ENCODE results near the gene TRIM32.

TRIM32 gene

DNA sequence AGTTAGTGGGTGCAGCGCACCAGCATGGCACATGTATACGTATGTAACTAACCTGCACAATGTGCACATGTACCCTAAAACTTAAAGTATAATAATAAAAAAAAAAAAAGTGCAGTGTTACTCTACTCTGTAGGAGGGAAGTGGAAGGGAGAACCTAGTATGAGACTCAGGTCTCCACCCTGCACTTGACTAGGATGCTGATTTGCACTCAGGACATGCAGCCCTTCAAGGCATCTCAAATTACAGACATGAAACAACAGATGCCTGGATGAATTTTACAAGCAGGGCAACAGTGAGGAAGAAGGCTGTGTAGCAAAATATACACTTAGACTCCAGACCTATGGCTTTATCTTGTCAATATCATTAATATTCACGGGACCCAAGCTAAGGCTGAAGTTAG is 16.5 kb downstream of the TRIM32 start:
- DNase-seq (ENCODE audit: low read depth in 2 of 2, low spot score in 1 of 2), result no peak

GRCh38 chr9:116704470-116704869 is 17.4 kb downstream of the TRIM32 start:
- no peak for DNase-seq (ENCODE audit: low read depth in 2 of 2, low spot score in 1 of 2)

GRCh38 chr9:116705531-116705930 is 18.4 kb downstream of the TRIM32 start:
- DNase-seq (ENCODE audit: low read depth in 2 of 2, low spot score in 1 of 2), result no peak

- no peak for DNase-seq (ENCODE audit: low read depth in 2 of 2, low spot score in 1 of 2)
Observed at GRCh38 chr9:116706310-116707290, 19.5 kb downstream of the TRIM32 start.

DNA sequence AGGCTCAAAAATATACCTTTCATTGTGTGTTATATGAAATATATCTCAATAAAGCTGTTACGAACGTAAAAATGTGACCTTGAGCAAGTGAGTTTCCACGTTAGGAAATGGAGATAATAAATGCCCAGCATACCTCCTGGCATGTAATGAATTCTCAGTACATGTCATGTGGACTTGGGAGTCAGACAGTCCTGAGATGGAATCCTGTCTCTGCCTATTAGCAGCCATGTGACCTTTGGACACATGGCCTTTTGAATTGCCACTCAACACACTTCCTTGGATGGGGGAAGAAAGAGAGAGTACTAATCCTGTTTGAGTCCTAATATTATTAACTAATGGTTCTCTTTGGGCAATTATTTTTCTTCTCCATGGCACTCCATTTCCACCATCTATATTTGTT is 25.7 kb downstream of the TRIM32 start:
- no peak for DNase-seq (ENCODE audit: low read depth in 2 of 2, low spot score in 1 of 2)

DNA sequence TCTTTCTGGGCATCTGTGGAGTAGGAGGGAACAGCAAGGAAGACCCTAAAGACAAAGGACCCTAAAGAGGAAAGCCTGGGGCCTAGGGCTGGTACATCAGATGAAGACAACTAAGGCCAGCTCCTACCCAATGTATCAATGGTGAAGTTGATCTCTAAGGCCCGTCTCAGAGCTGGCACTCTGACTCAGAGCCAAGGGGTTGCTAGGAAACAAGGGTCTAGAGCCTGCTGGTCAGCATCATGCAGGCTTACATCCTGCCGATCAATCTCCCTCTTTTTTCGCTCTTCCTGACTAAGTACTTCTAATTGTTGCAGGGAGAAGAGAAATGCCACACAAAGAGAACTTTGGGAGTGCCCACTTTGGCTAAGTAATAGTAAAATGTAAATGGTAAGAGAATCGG is 26.2 kb downstream of the TRIM32 start:
- no peak for DNase-seq (ENCODE audit: low read depth in 2 of 2, low spot score in 1 of 2)

- no peak for DNase-seq (ENCODE audit: low read depth in 2 of 2, low spot score in 1 of 2)
Observed at GRCh38 chr9:116715751-116716150, 28.6 kb downstream of the TRIM32 start.

DNA sequence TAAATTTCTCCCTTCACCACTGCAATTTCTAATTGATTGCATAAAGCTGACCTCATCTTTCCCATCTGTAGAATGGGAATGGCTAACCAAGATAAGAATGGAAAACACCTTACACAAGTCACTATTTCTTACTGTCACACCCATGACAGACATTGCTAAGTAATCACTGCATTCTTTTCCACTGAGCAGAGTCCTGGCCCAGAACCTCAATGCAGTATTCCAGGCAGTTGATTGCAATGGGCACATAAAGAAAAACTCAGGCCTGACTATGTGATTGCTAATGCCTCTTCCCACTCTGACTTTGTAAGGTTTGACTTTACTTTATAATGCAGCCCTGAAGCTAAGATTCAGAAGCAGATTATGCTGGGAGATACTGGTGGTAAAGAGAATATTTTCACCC is 29.3 kb downstream of the TRIM32 start:
- DNase-seq (ENCODE audit: low read depth in 2 of 2, low spot score in 1 of 2), result no peak

GRCh38 chr9:116717150-116717549 is 30.0 kb downstream of the TRIM32 start:
- DNase-seq (ENCODE audit: low read depth in 2 of 2, low spot score in 1 of 2), result no peak

DNA sequence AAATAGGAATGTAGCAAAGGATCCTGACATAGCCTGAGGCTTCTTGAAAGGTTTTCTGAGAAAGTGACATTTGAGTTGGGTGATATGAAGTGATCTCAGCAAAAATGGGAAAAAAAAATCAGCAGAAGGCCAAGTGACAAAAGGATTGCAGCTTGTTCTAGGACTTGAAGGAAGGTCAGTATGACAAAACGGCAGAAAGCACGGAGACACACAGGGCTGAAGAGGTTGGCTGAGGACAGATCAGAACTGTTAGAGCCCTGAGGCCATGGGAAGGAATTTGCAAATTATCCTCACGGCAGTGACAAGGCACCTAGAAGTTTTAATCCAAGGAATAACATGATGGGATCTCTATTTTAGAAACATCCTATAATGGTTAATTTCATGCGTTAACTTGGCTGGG is 31.0 kb downstream of the TRIM32 start:
- no peak for DNase-seq (ENCODE audit: low read depth in 2 of 2, low spot score in 1 of 2)

- DNase-seq (ENCODE audit: low read depth in 2 of 2, low spot score in 1 of 2), result no peak
Observed at GRCh38 chr9:116720111-116720510, 33.0 kb downstream of the TRIM32 start.

DNA sequence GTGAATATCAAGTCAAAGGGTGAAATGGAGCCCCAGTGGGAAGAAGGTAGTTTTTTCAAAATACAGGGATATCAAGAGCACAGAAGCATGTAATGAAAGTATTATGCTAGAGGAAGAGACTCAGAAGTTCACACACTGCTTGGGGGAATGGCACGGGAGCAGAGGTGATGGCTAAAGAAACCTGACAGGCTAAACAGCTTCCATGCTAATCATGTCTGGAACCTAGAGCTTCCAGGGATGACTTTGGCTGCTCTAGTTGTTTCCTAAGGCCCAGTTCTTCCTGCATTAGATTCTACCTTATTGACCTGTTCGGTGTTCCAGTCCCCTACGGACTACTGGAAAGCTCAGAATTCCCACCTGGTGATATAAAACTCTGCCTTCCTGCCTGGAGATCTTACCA is 34.3 kb downstream of the TRIM32 start:
- no peak for DNase-seq (ENCODE audit: low read depth in 2 of 2, low spot score in 1 of 2)

DNA sequence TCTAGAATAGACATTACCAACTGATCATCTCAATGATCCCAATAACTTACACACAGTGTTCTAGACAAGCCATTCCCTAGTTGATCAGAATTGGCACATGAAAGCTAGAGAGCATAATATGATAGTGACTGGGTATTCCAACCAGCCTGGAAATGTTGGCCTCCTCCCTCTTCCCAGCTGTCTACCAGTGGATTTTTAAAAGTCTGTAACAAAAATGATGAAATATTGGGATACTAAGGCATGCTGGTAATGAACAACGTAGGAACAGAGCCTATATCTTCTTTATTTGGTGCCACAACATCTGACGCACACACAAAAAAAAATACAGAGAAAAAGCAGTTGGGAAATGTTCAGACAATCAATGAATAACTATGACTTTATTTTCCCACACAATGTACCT is 34.8 kb downstream of the TRIM32 start:
- no peak for DNase-seq (ENCODE audit: low read depth in 2 of 2, low spot score in 1 of 2)

DNA sequence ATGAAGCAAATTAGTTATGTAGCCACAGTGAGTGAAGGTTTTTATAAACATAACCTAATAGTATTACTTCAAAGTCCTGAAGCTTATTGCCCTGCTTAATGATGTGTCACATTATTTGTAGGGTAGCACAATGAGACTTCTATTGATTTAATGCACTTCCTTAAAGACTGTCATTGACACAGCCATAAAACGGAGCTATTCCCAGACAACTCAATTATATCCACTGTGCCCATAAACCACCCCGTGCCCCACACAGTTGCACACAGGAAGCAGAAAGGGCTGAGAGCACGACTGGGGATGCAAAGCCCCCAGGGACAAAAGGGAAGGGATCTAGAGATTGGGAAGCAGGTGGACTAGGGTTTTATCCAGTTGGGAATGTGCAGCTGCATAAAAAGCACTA is 37.0 kb downstream of the TRIM32 start:
- no peak for DNase-seq (ENCODE audit: low read depth in 2 of 2, low spot score in 1 of 2)

DNA sequence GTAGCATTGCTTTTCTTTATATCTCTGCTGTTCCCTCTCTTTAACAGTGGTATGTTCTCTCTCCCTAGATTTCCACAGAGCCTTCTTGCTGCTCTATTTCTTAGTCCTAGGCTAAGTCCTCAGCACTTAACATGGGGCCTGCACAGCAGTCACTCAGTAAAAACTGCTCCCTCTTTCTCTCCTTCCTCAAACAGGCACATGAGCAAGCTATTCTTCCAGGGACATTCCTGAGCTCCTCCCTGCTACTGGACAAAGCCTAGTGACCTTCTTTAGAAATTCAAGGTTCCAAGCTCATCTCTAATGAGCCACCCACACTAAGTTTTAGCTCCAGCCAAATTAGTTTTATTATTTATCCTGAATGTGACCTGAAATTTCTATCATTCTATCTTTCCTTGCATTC is 39.5 kb downstream of the TRIM32 start:
- DNase-seq (ENCODE audit: low read depth in 2 of 2, low spot score in 1 of 2), result no peak

- no peak for DNase-seq (ENCODE audit: low read depth in 2 of 2, low spot score in 1 of 2)
Observed at GRCh38 chr9:116733010-116733641, 46.0 kb downstream of the TRIM32 start.

DNA sequence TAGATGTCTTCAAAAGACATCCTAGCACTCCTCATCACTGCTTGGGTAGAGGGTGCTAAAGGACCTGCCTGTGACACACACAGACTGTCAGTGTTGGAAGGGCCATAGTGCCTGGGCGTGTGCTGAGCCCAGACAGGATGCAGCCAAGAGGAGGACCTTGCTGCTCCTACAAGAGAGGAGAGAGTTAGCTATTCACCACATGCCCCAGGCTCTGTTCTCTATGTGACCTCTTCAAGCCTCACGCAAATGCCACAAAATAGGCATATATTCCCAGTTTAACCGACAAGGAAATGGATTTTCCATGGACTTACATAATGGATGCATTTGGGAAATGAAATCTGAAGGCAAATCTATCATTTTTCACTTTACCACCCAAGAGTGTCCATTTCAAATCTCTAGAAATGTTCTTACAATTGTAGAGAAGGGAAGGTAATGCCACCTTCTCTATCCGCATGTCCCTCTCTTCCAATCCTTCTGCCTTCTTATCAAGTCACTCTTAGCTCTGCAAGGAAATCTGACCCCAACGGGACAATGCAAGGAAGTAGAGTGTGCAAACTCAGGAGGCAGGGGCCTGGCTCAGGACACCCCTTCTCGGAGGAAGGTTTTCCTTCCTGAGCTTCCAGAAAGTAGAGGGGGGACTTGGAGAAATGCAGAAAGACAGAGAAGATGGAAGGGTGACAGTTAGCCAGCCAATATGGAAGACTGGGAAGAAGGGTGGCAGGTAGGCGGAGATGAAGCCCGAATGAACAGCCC is 49.5 kb downstream of the TRIM32 start:
- DNase-seq (ENCODE audit: low read depth in 2 of 2, low spot score in 1 of 2), result no peak

DNA sequence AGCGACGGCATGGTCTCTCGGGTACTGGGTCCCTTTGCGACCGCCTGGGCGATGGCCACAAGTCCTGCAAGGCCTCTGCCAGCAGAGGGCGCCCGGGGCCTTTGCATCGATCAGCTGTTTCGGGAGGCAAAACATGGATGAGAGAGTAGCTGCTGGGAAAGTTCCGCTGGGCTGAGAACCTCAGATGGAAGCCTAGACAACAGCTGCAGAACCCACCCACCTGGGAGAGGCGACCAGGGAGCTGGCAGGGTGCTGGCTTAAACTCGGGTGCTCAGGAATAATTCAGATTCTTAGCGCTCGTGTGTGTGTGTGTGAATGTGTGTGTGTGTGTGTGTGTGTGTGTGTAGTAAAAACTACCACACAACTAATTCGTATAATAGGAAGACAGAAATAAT is 50.0 kb downstream of the TRIM32 start:
- DNase-seq (ENCODE audit: low read depth in 2 of 2, low spot score in 1 of 2), result peak in 1 of 2 donors; percentile 9

DNA sequence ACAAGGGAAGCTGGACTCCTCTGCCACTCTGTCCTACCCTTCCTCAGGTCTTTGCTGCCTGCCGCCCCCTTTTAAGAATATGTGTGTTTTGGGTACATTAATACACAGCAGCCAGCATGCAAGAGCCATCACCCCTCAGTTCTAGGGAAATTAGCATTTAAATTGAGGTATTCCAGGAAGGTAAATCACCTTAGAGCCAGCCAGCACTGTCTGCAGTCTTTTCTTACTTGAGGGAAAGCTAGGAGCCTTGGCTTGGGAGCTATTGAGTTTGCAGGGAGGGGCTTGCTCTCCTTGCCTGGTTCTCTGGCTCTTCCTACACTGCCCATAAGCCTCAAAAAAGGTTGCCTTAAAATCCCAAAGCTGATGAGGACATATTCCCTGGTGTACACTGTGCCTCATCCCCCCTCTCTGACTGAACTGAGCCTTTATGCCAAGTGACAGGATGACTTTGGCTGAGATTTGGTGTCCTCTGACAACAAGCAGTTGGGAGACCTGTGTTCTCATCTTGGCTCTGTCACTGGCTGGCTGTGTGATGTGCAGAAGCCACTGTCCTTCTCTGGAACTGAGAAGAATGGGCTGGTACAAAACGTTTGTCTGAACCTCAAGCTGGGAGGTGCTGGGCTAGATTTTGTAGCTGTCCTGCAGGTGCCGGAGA is 54.1 kb downstream of the TRIM32 start:
- DNase-seq (ENCODE audit: low read depth in 2 of 2, low spot score in 1 of 2), result no peak

DNA sequence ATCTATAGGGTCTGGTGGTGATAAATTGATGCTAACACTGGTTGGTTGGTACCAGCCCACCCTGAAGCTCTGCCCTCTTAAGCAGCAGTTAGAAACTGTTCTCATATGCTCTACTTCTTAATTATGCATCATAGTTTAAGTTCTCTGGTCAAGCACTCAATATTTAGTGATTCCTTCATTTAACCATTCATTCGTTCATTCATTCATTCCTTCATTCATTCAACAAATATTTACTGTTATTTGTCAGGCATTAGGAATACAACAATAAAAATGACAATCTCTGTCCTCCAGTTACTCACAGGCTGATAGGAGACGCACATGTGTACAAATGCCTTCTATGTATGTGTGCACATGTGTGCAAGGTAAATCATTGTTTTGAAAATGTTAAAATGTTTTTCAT is 54.6 kb downstream of the TRIM32 start:
- no peak for DNase-seq (ENCODE audit: low read depth in 2 of 2, low spot score in 1 of 2)

GRCh38 chr9:116749176-116749575 is 62.1 kb downstream of the TRIM32 start:
- DNase-seq (ENCODE audit: low read depth in 2 of 2, low spot score in 1 of 2), result no peak
